Muscle layer of duodenum (tissue), 2 donors: ENCODE data around the gene HDAC8.
"Not testable (repeated sequence)": the region's sequence is repeated elsewhere in the genome, so short reads cannot be mapped to it uniquely, and the experiment has no call there.

Experiments used
- H3K27ac ChIP-seq: one replicate; pipeline ENCODE4 v1.7.0; 2013; ENCODE audit warnings: mild to moderate bottlenecking, low read length
- H3K27me3 ChIP-seq: one replicate; pipeline ENCODE4 v1.7.0; 2013; ENCODE audit warnings: low read depth, mild to moderate bottlenecking, control low read depth, low read length
- H3K36me3 ChIP-seq, 2 donors: one replicate each; pipeline ENCODE4 v1.7.0; 2013; ENCODE audit warnings: low read length in 2 of 2, control low read depth in 1 of 2, mild to moderate bottlenecking in 1 of 2; ENCODE audit not compliant: insufficient read depth in 2 of 2, control insufficient read depth in 1 of 2
- H3K4me1 ChIP-seq, 2 donors: one replicate each; pipeline ENCODE4 v1.7.0; 2013; ENCODE audit warnings: low read length in 2 of 2, mild to moderate bottlenecking in 2 of 2, control low read depth in 1 of 2, moderate library complexity in 1 of 2; ENCODE audit not compliant: insufficient read depth in 2 of 2, control insufficient read depth in 1 of 2
- H3K4me3 ChIP-seq, 2 donors: one replicate each; pipeline ENCODE4 v1.7.0; 2013; ENCODE audit warnings: low read length in 2 of 2, low read depth in 1 of 2, mild to moderate bottlenecking in 1 of 2
- H3K9me3 ChIP-seq, 2 donors: one replicate each; pipeline ENCODE4 v1.7.0; 2013; ENCODE audit warnings: low read length in 2 of 2, control low read depth in 1 of 2, mild to moderate bottlenecking in 1 of 2; ENCODE audit not compliant: control insufficient read depth in 1 of 2
- donor health status: healthy.

HDAC8 gene

GRCh38 chrX:72573158-72573511 is 492 bp upstream of the HDAC8 start:
- Histone ChIP-seq H3K27ac (peak overlapping the region; percentile 84), H3K4me3 (peak overlapping the region; percentile 70 to 93), H3K27me3 (no peaks in the 10 kb centered on the region), H3K36me3 (peaks cover 0 to 3% of the 10 kb centered on the region in 2 donors), H3K9me3 (no peaks in the 10 kb centered on the region), H3K4me1 (no peaks in the 10 kb centered on the region)

- no peak overlapping the region for H3K4me3 ChIP-seq
- H3K27me3 ChIP-seq = no peaks in the 10 kb centered on the region
- no peak overlapping the region for H3K27ac ChIP-seq
- no peaks in the 10 kb centered on the region for H3K9me3 ChIP-seq
- H3K4me1 ChIP-seq = no peaks in the 10 kb centered on the region
- peaks cover 0 to 18% of the 10 kb centered on the region in 2 donors for H3K36me3 ChIP-seq
Measured at GRCh38 chrX:72569786-72570185, 2.9 kb downstream of the HDAC8 start.

- Histone ChIP-seq H3K27me3 (no peaks in the 10 kb centered on the region), H3K36me3 (peaks cover 0 to 20% of the 10 kb centered on the region in 2 donors), H3K4me1 (no peaks in the 10 kb centered on the region)
Measured at GRCh38 chrX:72568406-72569092, 4.1 kb downstream of the HDAC8 start.

GRCh38 chrX:72566448-72566847 is 6.2 kb downstream of the HDAC8 start:
- Histone ChIP-seq H3K36me3 (peaks cover 0 to 20% of the 10 kb centered on the region in 2 donors), H3K9me3 (no peaks in the 10 kb centered on the region), H3K4me3 (no peak overlapping the region), H3K4me1 (no peaks in the 10 kb centered on the region), H3K27ac (no peak overlapping the region), H3K27me3 (no peaks in the 10 kb centered on the region)

More at GRCh38 chrX:72568406-72569092, 4.1 kb downstream of the HDAC8 start:
- Histone ChIP-seq H3K4me3 (no peak overlapping the region), H3K27ac (no peak overlapping the region), H3K9me3 (no peaks in the 10 kb centered on the region)

GRCh38 chrX:72559655-72560054 is 13.0 kb downstream of the HDAC8 start:
- not testable (repeated sequence) for H3K9me3 ChIP-seq, H3K27me3 ChIP-seq, H3K4me1 ChIP-seq, H3K27ac ChIP-seq, H3K4me3 ChIP-seq, H3K36me3 ChIP-seq

- Histone ChIP-seq H3K9me3 (no peaks in the 10 kb centered on the region), H3K4me3 (no peak overlapping the region), H3K36me3 (no peaks in the 10 kb centered on the region), H3K27ac (no peak overlapping the region), H3K4me1 (no peaks in the 10 kb centered on the region), H3K27me3 (no peaks in the 10 kb centered on the region)
Measured at GRCh38 chrX:72554448-72555140, 18.0 kb downstream of the HDAC8 start.

GRCh38 chrX:72552443-72552842 is 20.2 kb downstream of the HDAC8 start:
- not testable (repeated sequence) for H3K4me1 ChIP-seq, H3K27me3 ChIP-seq, H3K36me3 ChIP-seq, H3K9me3 ChIP-seq, H3K4me3 ChIP-seq, H3K27ac ChIP-seq

GRCh38 chrX:72545990-72546389 is 26.7 kb downstream of the HDAC8 start:
- Histone ChIP-seq H3K36me3 (no peaks in the 10 kb centered on the region), H3K4me1 (no peaks in the 10 kb centered on the region)

GRCh38 chrX:72540318-72540717 is 32.3 kb downstream of the HDAC8 start:
- Histone ChIP-seq H3K27ac (no peak overlapping the region), H3K4me1 (peaks cover 0 to 11% of the 10 kb centered on the region in 2 donors), H3K27me3 (no peaks in the 10 kb centered on the region), H3K36me3 (no peaks in the 10 kb centered on the region), H3K4me3 (no peak overlapping the region), H3K9me3 (no peaks in the 10 kb centered on the region)

More at GRCh38 chrX:72545990-72546389, 26.7 kb downstream of the HDAC8 start:
- no peaks in the 10 kb centered on the region for H3K9me3 ChIP-seq
- H3K4me3 ChIP-seq = no peak overlapping the region
- H3K27me3 ChIP-seq = no peaks in the 10 kb centered on the region
- H3K27ac ChIP-seq = no peak overlapping the region

- H3K9me3 ChIP-seq = no peaks in the 10 kb centered on the region
- no peaks in the 10 kb centered on the region for H3K27me3 ChIP-seq
- peaks cover 0 to 11% of the 10 kb centered on the region in 2 donors for H3K4me1 ChIP-seq
- H3K27ac ChIP-seq = no peak overlapping the region
- H3K4me3 ChIP-seq = no peak overlapping the region
- no peaks in the 10 kb centered on the region for H3K36me3 ChIP-seq
Measured at GRCh38 chrX:72539822-72540221, 32.8 kb downstream of the HDAC8 start.

GRCh38 chrX:72536542-72536941 is 36.1 kb downstream of the HDAC8 start:
- H3K4me1 ChIP-seq = peaks cover 0 to 11% of the 10 kb centered on the region in 2 donors
- no peak overlapping the region for H3K4me3 ChIP-seq
- H3K27me3 ChIP-seq = no peaks in the 10 kb centered on the region
- H3K27ac ChIP-seq = peak overlapping the region; percentile 23
- H3K36me3 ChIP-seq = no peaks in the 10 kb centered on the region
- H3K9me3 ChIP-seq = no peaks in the 10 kb centered on the region
